ENCODE data around the gene ARHGAP32.

GRCh38 chr11:128929991-128930390 lies 262.1 kb downstream of the ARHGAP32 start:
- TF ChIP-seq POLR2A (IDR thresholded peaks at IDR 0.05; ENCODE audit: extremely low read depth, insufficient read length) (no peak), CTCF (IDR thresholded peaks at IDR 0.05; ENCODE audit: low read depth, low read length) (no peak), MAX (IDR thresholded peaks at IDR 0.05; ENCODE audit: low read depth, low read length) (no peak), MYC (IDR thresholded peaks at IDR 0.05; ENCODE audit: low read depth, low read length) (no peak)

Data from NB4 (cell line).